Activated T-helper 9 cell treated with anti-CD3 and anti-CD28 coated beads, Interleukin-2, amount 50 U/mL, for 16 hours (primary cell): ENCODE results near the gene SBF2.
A peak's percentile ranks its signal among the peaks of the same experiment; 100 is the strongest.

Source experiments
- DNase-seq: peaks from one replicate; pipeline ENCODE4 v3.0.0-alpha.2; 2020; ENCODE audit warnings: low read depth

SBF2 gene

GRCh38 chr11:10317776-10318526 is 23.9 kb upstream of the SBF2 start:
- no peak for DNase-seq

GRCh38 chr11:10317151-10317755 is 23.2 kb upstream of the SBF2 start:
- DNase-seq: no peak

- no peak for DNase-seq
Measured at GRCh38 chr11:10315083-10315482, 21.1 kb upstream of the SBF2 start.

- no peak for DNase-seq
Measured at GRCh38 chr11:10314199-10315072, 20.4 kb upstream of the SBF2 start.

- no peak for DNase-seq
Measured at GRCh38 chr11:10311802-10312201, 17.8 kb upstream of the SBF2 start.

- no peak for DNase-seq
Measured at GRCh38 chr11:10310301-10310841, 16.4 kb upstream of the SBF2 start.

- no peak for DNase-seq
Measured at GRCh38 chr11:10309163-10310093, 15.4 kb upstream of the SBF2 start.

- no peak for DNase-seq
Measured at GRCh38 chr11:10308201-10308954, 14.4 kb upstream of the SBF2 start.

- DNase-seq: peak; percentile 81
Measured at GRCh38 chr11:10307400-10308200, 13.6 kb upstream of the SBF2 start.

GRCh38 chr11:10307022-10307399 is 13.0 kb upstream of the SBF2 start:
- no peak for DNase-seq

- no peak for DNase-seq
Measured at GRCh38 chr11:10305964-10306918, 12.2 kb upstream of the SBF2 start.

- DNase-seq: peak; percentile 17
Measured at GRCh38 chr11:10305262-10305963, 11.4 kb upstream of the SBF2 start.

GRCh38 chr11:10304495-10305261 is 10.7 kb upstream of the SBF2 start, which contains the start of gene ADM:
Gene ADM, plus strand, starts transcription at chr11:10305073. Its CDS starts 628 bp downstream, at chr11:10305701.
- DNase-seq: peak; percentile 18

GRCh38 chr11:10303558-10304363 is 9.7 kb upstream of the SBF2 start:
- DNase-seq: peak; percentile 28

- DNase-seq: peak; percentile 50
Measured at GRCh38 chr11:10302744-10303557, 8.9 kb upstream of the SBF2 start.
